Thyroid gland (tissue), 4 donors: ENCODE measurements around the gene RHOG. TPM values are rescaled to one million over a fixed set of nuclear protein-coding genes. Genes with fewer than 3 reads are reported as not detected.
A peak's percentile ranks its signal among the peaks of the same experiment; 100 is the strongest.

ENCODE experiments used
- DNase-seq, 2 donors: peaks; one replicate each; pipeline ENCODE4 v3.0.0-alpha.2; 2019
- H3K27ac ChIP-seq, 3 donors: fragments of 200-600 bp; sonication (generic); 1 replicate in 2 of 3; 2 replicates in 1 of 3; pipeline ENCODE4 v1.5.1; 2016 to 2019; ENCODE audit warnings: mild to moderate bottlenecking in 1 of 3, moderate library complexity in 1 of 3
- H3K27me3 ChIP-seq: fragments of 200-600 bp; sonication (generic); one replicate; pipeline ENCODE4 v1.5.1; 2019
- H3K36me3 ChIP-seq, 2 donors: fragments of 200-600 bp; sonication (generic); one replicate each; pipeline ENCODE4 v1.5.1; 2016 to 2019
- H3K4me1 ChIP-seq, 2 donors: fragments of 200-600 bp; sonication (generic); one replicate each; pipeline ENCODE4 v1.5.1; 2017 to 2019
- H3K4me3 ChIP-seq, 3 donors: fragments of 200-600 bp; sonication (generic); replicated peaks in 1 of 3; 1 replicate in 2 of 3; 2 replicates in 1 of 3; pipeline ENCODE4 v1.5.1; 2016; ENCODE audit warnings: mild to moderate bottlenecking in 1 of 3
- H3K9me3 ChIP-seq: fragments of 200-600 bp; sonication (generic); one replicate; pipeline ENCODE4 v1.5.1; 2017
- POLR2A ChIP-seq, 2 donors: fragments of 450-650 bp; IDR thresholded peaks; one replicate each; pipeline ENCODE4 v1.6.1; 2017; ENCODE audit warnings: antibody characterized with exemption in 2 of 2, mild to moderate bottlenecking in 2 of 2, moderate library complexity in 1 of 2
- WGBS, 2 donors: methylation state at CpG; one replicate each; pipeline ENCODE4 v1.1.5; 2017; 5-methylcytosine and 5-hydroxymethylcytosine counted together
- intact Hi-C: fragments of 100-400 bp; cut with DNase I; formaldehyde crosslinking; loops from one replicate; pipeline ENCODE4 v1.15.1; 2023
- total RNA-seq, 4 donors: library from RNA; depleted of rRNA; stranded (reverse); fragments of >200 nt; gene quantifications; one replicate each; pipeline ENCODE4 v1.2.3, GENCODE V29; 2016
- TF ChIP-seq, protein P1 (sequence below), 6 experiments: fragments of 200-600 bp in 3 of 6; fragments of 450-650 bp in 3 of 6; sonication (generic) in 3 of 6; IDR thresholded peaks; one replicate each; pipeline ENCODE4 v1.5.1; 2016 to 2019; ENCODE audit warnings: antibody characterized with exemption in 6 of 6, mild to moderate bottlenecking in 2 of 6, inconsistent platforms in 1 of 6, moderate library complexity in 1 of 6

RHOG gene
- total RNA-seq, 4 donors from 2014 or later = 17.3 to 39.0 (median 27.8) TPM

DNA sequence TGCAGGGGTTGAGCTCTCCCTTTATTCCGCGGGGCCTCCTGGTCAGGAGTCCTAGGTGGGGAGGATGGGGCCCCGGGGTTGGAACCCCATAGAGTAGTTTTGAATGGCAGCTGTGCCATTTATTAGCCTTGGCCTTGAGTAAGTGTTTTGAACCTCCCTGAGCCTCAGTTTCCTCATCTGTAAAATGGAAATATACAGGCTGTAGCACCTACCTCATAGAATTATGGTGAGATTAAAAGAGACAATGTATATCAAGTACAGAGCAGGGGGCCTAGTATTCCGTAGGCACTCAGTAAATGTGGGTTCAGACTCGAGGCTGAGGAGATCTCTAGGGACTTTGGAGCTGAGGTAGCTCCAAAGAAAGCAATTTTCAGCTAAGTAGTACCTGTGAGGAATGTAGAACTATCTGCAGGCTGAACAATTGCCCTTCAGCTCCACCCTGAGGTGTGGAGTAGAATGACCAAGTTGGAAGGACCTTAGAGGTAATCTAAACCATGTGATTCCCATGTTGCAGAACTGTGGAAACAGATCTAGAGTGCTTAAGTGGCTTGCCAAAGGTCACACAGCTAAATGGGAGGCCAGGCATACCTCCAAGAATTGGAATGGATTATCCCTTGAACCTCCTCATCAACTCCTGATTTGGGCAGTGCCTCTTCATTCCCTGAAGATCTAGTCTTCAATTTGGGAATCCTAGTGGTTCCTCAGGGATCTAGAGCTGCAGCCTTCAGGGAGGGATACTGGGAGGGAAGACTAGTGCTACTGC, 31.7 kb downstream of the RHOG start:
- DNase-seq = peak; percentile 76 to 77
- H3K9me3 ChIP-seq = no peaks in the 10 kb centered on the region
- no peaks in the 10 kb centered on the region for H3K36me3 ChIP-seq
- peaks cover 13 to 20% of the 10 kb centered on the region in 2 donors for H3K4me1 ChIP-seq
- H3K27me3 ChIP-seq = no peaks in the 10 kb centered on the region
- 13 to 15% methylated on average over 5 of the region's 5 CpGs for WGBS, 2 donors
- H3K27ac ChIP-seq = peak overlapping the region; percentile 53 to 79 (median 71)
- intact Hi-C loops = no loop called here
- TF ChIP-seq POLR2A (IDR thresholded peaks at IDR 0.05) = no peak
- TF ChIP-seq, protein P1, sequence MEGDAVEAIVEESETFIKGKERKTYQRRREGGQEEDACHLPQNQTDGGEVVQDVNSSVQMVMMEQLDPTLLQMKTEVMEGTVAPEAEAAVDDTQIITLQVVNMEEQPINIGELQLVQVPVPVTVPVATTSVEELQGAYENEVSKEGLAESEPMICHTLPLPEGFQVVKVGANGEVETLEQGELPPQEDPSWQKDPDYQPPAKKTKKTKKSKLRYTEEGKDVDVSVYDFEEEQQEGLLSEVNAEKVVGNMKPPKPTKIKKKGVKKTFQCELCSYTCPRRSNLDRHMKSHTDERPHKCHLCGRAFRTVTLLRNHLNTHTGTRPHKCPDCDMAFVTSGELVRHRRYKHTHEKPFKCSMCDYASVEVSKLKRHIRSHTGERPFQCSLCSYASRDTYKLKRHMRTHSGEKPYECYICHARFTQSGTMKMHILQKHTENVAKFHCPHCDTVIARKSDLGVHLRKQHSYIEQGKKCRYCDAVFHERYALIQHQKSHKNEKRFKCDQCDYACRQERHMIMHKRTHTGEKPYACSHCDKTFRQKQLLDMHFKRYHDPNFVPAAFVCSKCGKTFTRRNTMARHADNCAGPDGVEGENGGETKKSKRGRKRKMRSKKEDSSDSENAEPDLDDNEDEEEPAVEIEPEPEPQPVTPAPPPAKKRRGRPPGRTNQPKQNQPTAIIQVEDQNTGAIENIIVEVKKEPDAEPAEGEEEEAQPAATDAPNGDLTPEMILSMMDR (IDR thresholded peaks at IDR 0.05) = peak in 5 of 6 experiments; percentile 39 to 79 (median 73)
- H3K4me3 ChIP-seq = peak overlapping the region; percentile 13 to 68 (median 46)

DNA sequence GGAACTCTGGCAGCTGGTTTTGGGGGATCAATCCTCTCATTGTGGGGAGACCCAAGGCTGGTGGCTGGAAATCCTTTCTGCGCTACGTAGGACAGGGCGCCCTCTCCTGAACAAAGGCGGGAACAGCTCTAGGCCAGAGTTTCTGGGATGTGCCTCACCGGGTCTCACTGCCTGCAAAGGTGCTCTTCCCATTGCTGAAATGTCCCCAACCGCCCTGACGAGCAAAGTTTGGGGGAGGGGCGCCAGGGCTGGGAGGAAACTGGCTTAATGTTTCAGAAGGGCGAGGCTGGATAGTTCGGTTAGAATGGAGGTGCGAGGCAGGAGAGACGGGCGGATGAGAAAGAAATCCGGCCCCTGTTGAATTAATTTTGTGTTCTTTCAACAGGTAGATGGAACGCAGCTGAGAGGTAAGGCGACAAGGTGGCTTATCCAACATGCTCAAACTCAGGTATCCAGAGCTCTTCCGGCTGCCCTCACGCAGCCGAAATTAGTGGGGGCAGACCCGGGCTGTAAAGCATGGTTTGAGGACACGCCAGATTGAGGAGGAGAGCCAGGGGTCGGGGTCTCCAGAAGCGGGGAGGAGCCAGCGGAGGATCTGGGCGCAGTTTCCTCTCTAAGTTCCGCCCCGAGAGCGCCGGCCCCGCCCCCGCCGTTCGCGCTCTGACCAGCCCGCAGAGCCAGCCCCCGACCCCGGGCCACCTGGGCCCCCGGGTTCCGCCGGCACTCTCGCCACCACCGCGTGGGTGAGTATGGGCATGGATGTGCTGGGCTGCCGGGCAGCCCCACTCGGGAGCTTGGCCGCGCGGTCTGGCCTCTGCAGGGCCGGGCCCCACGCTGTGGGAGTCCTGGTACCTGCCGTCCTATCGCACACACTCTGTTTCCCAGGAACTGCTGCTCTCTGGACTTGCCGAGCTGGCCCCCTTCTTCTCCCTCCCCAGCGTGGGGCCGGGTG, 32.6 kb downstream of the RHOG start, which contains the start of gene PGAP2:
PGAP2 (plus strand) TSS at position 652 of the 952 bp plus-strand sequence. CDS start 2,700 bp downstream, outside the sequence.
- H3K4me3 ChIP-seq = peak within 1 kb of the TSS; percentile 13 to 68 (median 46)
- H3K4me1 ChIP-seq = peaks cover 13 to 20% of the 10 kb centered on the region in 2 donors
- no peaks in the 10 kb centered on the region for H3K9me3 ChIP-seq
- peak within 1 kb of the TSS; percentile 53 to 79 (median 71) for H3K27ac ChIP-seq
- H3K36me3 ChIP-seq = no peaks in the 10 kb centered on the region
- intact Hi-C loops = no loop called here
- TF ChIP-seq, protein P1 (IDR thresholded peaks at IDR 0.05) = peak in 5 of 6 experiments; percentile 20 to 68 (median 63)
- peak in 1 of 2 donors; percentile 16 for TF ChIP-seq POLR2A (IDR thresholded peaks at IDR 0.05)
- 1 to 2% methylated on average over 19 to 25 of the region's 55 CpGs for WGBS, 2 donors
- DNase-seq = peak; percentile 68 to 73
- H3K27me3 ChIP-seq = no peaks in the 10 kb centered on the region

DNA sequence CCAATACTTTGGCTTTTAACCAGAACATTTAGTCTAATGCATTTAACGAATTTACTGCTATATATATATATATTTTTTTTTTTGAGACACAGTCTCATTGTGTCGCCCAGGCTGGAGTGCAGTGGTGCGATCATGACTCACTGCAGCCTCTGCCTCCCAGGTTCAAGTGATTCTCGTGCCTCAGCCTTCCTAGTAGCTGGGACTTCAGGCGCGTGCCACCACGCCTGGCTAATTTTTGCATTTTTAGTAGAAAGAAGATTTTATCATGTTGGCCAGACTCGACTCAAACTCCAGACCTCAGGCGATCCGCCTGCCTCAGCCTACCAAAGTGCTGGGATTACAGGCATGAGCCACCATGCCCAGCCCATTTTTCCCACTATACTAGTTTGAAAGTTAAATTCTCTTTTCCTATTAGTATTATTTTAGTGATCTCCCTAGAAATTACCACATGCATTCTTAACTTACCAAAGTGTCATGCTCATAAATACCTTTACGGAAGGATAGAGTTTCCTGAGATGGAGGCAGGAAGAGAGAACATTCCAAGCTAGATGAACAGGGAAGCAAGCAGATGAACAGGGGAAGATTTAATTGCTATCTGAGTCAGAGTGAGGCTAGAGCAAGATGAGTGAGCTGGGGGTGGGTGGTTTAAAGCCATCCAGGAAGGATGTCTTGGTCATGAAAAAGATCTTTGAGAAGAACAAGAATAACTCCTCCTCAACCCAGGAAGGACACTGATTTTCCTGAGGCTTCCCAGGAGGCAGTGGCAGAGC, 36.8 kb downstream of the RHOG start:
- H3K4me3 ChIP-seq = no peak overlapping the region
- H3K9me3 ChIP-seq = no peaks in the 10 kb centered on the region
- H3K4me1 ChIP-seq = peaks cover 9 to 12% of the 10 kb centered on the region in 2 donors
- 84% methylated on average over 11 of the region's 11 CpGs for WGBS, 2 donors
- H3K27ac ChIP-seq = no peak overlapping the region
- no peaks in the 10 kb centered on the region for H3K27me3 ChIP-seq
- TF ChIP-seq POLR2A (IDR thresholded peaks at IDR 0.05) = no peak
- TF ChIP-seq, protein P1 (IDR thresholded peaks at IDR 0.05) = no peak
- intact Hi-C loops = no loop called here
- no peak for DNase-seq
- no peaks in the 10 kb centered on the region for H3K36me3 ChIP-seq

DNA sequence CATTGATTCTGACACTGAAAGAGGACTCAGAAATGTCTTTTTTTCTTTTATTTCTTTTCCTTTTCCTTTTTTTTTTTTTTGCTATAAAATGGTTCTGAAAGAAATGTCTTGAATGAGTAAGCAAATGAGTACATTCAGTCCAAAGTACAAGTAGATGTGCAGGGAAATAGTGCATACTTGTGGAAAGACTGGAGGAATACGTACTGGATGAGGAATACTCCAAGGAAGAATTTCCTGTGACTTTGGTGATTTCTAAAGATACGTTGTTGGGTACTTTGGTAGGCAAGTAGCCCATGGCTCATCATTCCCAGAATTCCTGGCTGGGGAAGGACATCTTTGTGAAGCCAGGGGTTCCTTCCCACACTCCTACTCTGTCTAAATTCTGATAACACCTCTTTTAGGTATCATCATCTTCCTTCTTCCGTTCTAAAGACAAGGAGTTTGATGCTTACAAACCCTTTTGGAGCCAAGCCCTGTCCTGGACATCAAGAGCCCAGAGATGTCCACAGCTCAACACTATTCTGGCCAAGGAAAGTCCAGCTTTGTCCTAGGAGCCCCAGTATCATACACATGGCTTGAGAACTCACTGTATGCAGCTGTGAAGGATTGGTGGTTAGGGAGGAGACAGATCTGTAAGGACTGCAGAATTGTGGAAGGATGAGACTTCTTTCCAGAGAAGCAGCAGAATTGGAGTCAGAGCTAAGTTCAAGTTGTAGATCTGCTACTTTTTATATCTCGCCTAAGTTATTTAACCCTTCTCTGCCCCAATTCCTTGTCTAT, 38.6 kb downstream of the RHOG start:
- DNase-seq = no peak
- intact Hi-C loops = no loop called here
- Histone ChIP-seq H3K4me3 (no peak overlapping the region), H3K36me3 (no peaks in the 10 kb centered on the region), H3K4me1 (peaks cover 9 to 12% of the 10 kb centered on the region in 2 donors), H3K27ac (peak overlapping the region in 1 of 3 donors; percentile 36), H3K27me3 (no peaks in the 10 kb centered on the region), H3K9me3 (no peaks in the 10 kb centered on the region)
- TF ChIP-seq POLR2A (IDR thresholded peaks at IDR 0.05) = no peak
- TF ChIP-seq, protein P1 (IDR thresholded peaks at IDR 0.05) = no peak
- WGBS, 2 donors = 61 to 62% methylated on average over 4 of the region's 4 CpGs
